Measurements from ENCODE around the gene BICRAL.

Gene BICRAL

GRCh38 chr6:42756722-42757121 is 25.1 kb upstream of the BICRAL start:
- H3K4me3 ChIP-seq (ENCODE audit: low read length): no peak overlapping the region
- no peak for DNase-seq (ENCODE audit: low read depth)
- no peak for TF ChIP-seq CTCF (IDR thresholded peaks at IDR 0.05; ENCODE audit: insufficient read depth, low read depth, low read length, missing control alignments)

DNA sequence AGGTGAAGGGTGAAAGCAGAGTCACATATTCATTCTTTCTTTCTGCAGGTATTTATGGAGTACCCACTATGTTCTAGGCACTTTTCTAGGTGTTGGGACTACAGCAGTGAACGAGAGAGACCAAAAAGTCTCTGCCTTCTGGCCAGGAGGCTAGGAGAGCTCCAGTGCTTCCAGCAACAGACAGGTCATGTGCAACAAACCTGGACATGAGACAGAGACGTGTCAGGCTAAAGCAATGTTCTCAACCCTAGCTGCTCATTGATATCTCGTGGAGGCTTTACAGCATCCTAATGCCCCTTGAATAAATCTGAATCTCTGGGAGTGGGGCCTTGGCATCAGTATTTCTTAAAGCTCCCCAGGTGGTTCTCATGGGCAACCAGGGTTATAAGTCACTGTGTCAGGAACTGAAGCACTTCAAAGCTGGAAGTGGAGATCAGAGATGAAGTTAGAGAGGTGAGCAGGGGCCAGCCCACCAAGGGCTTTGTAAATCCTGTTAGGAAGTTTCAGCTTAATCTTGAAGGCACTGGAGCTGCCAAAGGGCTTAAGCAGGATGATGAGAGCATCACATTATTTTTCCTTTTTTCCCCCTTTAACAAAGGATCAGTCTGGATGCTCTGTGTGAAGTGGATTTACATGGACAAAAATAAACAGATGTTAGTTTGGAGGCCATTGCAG is 23.0 kb upstream of the BICRAL start:
- no peak for DNase-seq (ENCODE audit: low read depth)
- no peak overlapping the region for H3K4me3 ChIP-seq (ENCODE audit: low read length)
- no peak for TF ChIP-seq CTCF (IDR thresholded peaks at IDR 0.05; ENCODE audit: insufficient read depth, low read depth, low read length, missing control alignments)

DNA sequence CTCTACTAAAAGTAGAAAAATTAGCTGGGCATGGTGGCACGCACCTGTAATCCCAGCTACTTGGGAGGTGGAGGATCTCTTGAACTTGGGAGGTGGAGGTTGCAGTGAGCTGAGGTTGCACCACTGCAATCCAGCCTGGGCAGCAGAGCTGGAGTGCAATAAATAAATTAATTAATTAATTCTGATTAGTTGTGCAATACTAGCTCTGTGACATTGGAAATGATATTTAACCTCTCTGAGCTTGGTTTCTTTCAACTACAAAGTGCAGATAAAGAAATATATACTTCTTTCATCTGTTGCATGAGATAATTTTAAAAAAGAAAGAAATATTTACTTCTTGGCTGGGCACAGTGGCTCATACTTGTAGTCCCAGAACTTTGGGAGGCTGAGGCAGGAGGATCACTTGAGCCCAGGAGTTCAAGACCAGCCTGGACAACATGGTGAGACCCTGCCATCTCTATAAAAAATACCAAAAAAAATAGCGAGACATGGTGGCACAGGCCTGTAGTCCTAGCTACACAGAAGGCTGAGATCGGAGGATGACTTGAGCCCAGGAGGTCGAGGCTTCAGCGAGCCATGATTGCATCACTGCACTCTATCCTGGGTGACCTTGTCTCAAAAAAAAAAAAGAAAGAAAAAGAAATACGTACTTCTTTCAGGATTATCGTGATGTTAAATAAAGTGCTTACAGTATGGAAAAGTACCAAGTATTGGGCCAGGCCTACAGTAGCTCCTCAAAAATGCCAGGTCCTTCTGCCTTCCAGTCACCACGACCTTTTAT is 20.4 kb upstream of the BICRAL start:
- H3K4me3 ChIP-seq (ENCODE audit: low read length): no peak overlapping the region
- no peak for DNase-seq (ENCODE audit: low read depth)
- TF ChIP-seq CTCF (IDR thresholded peaks at IDR 0.05; ENCODE audit: insufficient read depth, low read depth, low read length, missing control alignments): no peak

- no peak for TF ChIP-seq CTCF (IDR thresholded peaks at IDR 0.05; ENCODE audit: insufficient read depth, low read depth, low read length, missing control alignments)
- DNase-seq (ENCODE audit: low read depth): no peak
- H3K4me3 ChIP-seq (ENCODE audit: low read length): no peak overlapping the region
Measured at GRCh38 chr6:42762426-42762859, 19.4 kb upstream of the BICRAL start.

- no peak for DNase-seq (ENCODE audit: low read depth)
- H3K4me3 ChIP-seq (ENCODE audit: low read length): no peak overlapping the region
- no peak for TF ChIP-seq CTCF (IDR thresholded peaks at IDR 0.05; ENCODE audit: insufficient read depth, low read depth, low read length, missing control alignments)
Measured at GRCh38 chr6:42762950-42763349, 18.9 kb upstream of the BICRAL start.

GRCh38 chr6:42764911-42765648 is 16.8 kb upstream of the BICRAL start:
- TF ChIP-seq CTCF (IDR thresholded peaks at IDR 0.05; ENCODE audit: insufficient read depth, low read depth, low read length, missing control alignments): no peak
- no peak overlapping the region for H3K4me3 ChIP-seq (ENCODE audit: low read length)
- no peak for DNase-seq (ENCODE audit: low read depth)
